ENCODE results near the gene HS3ST3A1. TPM values are rescaled to one million over a fixed set of nuclear protein-coding genes. Genes with fewer than 3 reads are reported as not detected.

HS3ST3A1 gene
- total RNA-seq, 1 experiment from 2014 or later, result 3.4 TPM

DNA sequence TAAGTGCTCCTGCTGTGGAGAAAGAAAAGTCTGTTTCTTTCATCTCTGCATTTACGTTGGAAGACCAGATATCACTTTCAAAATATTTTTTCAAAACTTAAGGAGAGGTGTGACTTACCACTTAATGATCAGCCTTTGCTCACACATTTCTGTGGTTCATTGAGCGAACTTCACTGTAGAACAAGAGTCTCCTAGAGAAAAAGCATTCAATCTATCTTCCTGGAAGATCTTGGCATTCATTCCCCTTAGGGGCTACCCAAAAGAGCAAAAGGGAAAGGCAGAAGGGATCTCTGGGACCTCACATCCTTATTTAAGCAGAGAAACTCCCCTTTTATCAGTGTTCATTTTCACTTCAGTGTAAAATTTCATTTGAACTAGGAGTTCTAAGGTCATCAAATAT, 61.2 kb downstream of the HS3ST3A1 start:
- peaks cover 0 to 19% (median 5%) of the 10 kb centered on the region in 3 experiments; a peak in 5 of 7 replicates for H3K36me3 Mint-ChIP-seq (ENCODE audit: insufficient read depth in 1 of 3, low read depth in 3 of 3)
- DNase-seq, result no peak
- H3K23ac ChIP-seq (ENCODE audit: insufficient read length, low read depth, low read length), result no peak overlapping the region
- H3K4ac ChIP-seq (ENCODE audit: low read depth, low read length), result no peak overlapping the region
- H3K14ac ChIP-seq (ENCODE audit: insufficient read depth, low read length), result no peak overlapping the region
- H3K4me3 Mint-ChIP-seq, result no peak overlapping the region
- H4K20me1 ChIP-seq (ENCODE audit: control insufficient read depth, insufficient read depth, insufficient read length), result no peaks in the 10 kb centered on the region
- no peaks in the 10 kb centered on the region for H3K27me3 Mint-ChIP-seq (ENCODE audit: low read depth)
- no peak overlapping the region for H2BK5ac ChIP-seq (ENCODE audit: insufficient read length, low read length)
- no CpG with 5 or more reads among the region's 2 CpGs for WGBS (ENCODE audit: extremely low coverage, insufficient read length, low lambda C conversion rate)
- no peak overlapping the region for H3K27ac ChIP-seq (ENCODE audit: insufficient read length, low read depth, low read length)
- no peak overlapping the region for H2BK120ac ChIP-seq (ENCODE audit: low read depth, low read length, poor library complexity, severe bottlenecking)
- peaks cover 0 to 2% of the 10 kb centered on the region in 2 experiments; a peak in 1 of 4 replicates for H3K4me1 Mint-ChIP-seq
- H3T11ph ChIP-seq (ENCODE audit: low read length), result no peak overlapping the region
- H3K56ac ChIP-seq (ENCODE audit: insufficient read length, low read depth, low read length), result no peak overlapping the region
- H2BK12ac ChIP-seq (ENCODE audit: insufficient read length, low read depth, low read length), result no peak overlapping the region
- no peaks in the 10 kb centered on the region for H3K79me1 ChIP-seq (ENCODE audit: insufficient read depth, low read depth, low read length, poor library complexity, severe bottlenecking)
- no peaks in the 10 kb centered on the region for H3K9me3 ChIP-seq (ENCODE audit: control insufficient read depth, low read depth, low read length)
- no peak overlapping the region for H3K9ac ChIP-seq (ENCODE audit: extremely low read depth, insufficient read length, low read length)
- no peak overlapping the region for H3K18ac ChIP-seq (ENCODE audit: insufficient read length, low read depth, low read length)
- H2BK20ac ChIP-seq (ENCODE audit: low read depth, low read length, poor library complexity, severe bottlenecking), result no peak overlapping the region
- H3K79me2 ChIP-seq (ENCODE audit: insufficient read depth, low read length), result no peaks in the 10 kb centered on the region
- H3K27ac Mint-ChIP-seq, result no peak overlapping the region
- no peaks in the 10 kb centered on the region for H3K23me2 ChIP-seq (ENCODE audit: insufficient read length, low read depth, low read length, poor library complexity, severe bottlenecking)
- H2AK5ac ChIP-seq (ENCODE audit: insufficient read length, low read length), result no peak overlapping the region
- H3K4me2 ChIP-seq (ENCODE audit: insufficient read depth, insufficient read length, low read length), result no peak overlapping the region
- no peaks in the 10 kb centered on the region for H3K4me1 ChIP-seq (ENCODE audit: insufficient read depth, low read length)
- no peaks in the 10 kb centered on the region; a peak in 1 of 5 replicates for H3K9me3 Mint-ChIP-seq
- no peak overlapping the region for H2AFZ ChIP-seq (ENCODE audit: low read length)
- H4K91ac ChIP-seq (ENCODE audit: insufficient read length, low read depth, low read length), result no peak overlapping the region
- no peak overlapping the region for H2BK15ac ChIP-seq (ENCODE audit: low read depth, low read length)
- H3K27me3 ChIP-seq (ENCODE audit: insufficient read depth, low read length), result no peaks in the 10 kb centered on the region
- TF ChIP-seq, protein P1, sequence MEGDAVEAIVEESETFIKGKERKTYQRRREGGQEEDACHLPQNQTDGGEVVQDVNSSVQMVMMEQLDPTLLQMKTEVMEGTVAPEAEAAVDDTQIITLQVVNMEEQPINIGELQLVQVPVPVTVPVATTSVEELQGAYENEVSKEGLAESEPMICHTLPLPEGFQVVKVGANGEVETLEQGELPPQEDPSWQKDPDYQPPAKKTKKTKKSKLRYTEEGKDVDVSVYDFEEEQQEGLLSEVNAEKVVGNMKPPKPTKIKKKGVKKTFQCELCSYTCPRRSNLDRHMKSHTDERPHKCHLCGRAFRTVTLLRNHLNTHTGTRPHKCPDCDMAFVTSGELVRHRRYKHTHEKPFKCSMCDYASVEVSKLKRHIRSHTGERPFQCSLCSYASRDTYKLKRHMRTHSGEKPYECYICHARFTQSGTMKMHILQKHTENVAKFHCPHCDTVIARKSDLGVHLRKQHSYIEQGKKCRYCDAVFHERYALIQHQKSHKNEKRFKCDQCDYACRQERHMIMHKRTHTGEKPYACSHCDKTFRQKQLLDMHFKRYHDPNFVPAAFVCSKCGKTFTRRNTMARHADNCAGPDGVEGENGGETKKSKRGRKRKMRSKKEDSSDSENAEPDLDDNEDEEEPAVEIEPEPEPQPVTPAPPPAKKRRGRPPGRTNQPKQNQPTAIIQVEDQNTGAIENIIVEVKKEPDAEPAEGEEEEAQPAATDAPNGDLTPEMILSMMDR (conservative IDR thresholded peaks at IDR 0.05), result no peak
- no peak overlapping the region for H4K8ac ChIP-seq (replicated peaks; ENCODE audit: insufficient read length, low read depth, low read length)
- H4K5ac ChIP-seq (ENCODE audit: insufficient read length, low read depth, low read length), result no peak overlapping the region
